T-helper 1 cell (primary cell): Measurements from ENCODE around the gene THBS2.
"Not testable (repeated sequence)": the region's sequence is repeated elsewhere in the genome, so short reads cannot be mapped to it uniquely, and the experiment has no call there.

ENCODE experiments used
- DNase-seq, 5 donors: peaks; one replicate each; pipeline ENCODE4 v3.0.0-alpha.2; 2012 to 2020

THBS2 gene

DNA sequence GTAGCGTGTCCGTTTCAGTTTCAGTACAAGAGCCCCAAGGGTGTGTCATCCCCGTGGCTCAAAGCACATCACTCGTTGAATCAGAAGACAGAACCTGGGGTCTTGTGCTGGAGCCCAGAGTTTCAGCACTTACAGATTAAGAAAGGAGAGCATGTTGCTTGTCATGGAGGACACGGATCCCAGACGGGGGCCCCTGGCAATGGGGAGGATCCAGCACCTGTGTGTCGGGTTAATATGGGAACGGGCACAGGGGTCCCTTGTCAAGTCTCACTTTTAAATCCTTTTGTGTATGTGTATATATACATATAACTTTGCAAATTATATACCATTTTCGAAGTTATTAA, 23.4 kb downstream of the THBS2 start:
- no peak for DNase-seq

DNA sequence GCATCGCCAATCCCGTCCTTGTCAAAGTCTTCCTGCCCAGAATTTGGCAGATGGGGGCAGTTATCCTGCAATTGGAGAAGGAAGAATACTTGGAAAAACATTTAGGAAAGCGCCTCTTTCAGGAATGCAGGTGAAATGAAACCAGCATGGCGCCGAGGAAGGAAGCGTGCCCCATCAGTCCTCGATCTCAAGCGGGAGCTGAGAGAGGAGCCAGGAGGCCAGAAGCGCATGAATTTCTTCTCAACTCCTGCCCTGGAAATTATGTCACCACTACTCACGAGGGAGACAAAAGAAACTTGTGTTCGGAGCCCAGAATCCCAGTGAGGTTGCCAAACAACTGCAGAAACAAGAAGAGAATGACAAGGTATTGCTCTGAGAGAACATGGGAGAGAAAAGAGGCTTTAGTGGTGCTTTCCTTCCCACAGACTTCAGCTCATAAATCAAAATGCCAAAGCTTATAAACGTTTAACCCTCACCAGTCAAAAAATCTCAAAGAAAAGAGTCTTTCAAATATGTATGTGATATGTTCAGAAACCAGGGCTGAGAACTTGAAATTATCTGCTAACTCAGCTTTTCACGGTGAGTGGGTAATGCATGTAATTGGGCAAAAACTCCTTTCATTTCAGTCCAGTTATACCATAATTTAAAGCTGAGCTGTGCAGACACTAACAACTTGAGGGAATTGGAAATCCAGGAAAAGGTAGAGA, 23.9 kb downstream of the THBS2 start:
- DNase-seq, result no peak

DNA sequence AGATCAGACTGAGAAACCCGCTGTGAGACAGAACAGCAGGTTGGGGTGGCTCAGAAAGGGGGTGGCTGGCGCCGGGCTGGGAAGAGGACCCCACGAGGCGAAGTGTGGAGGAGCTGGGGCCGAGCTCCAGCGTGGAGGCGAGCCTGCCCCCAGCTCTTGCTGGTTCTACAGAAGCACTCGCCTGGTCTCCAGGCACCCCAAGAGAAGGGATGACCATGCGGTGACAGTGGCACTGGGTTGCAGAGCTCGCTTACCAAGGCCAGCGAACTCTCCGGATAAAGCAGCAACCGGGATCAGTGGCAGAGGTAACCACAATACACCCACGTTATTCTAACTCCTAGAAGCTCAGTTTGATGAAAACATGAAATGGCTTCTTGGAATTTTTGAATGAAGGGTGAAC, 26.5 kb downstream of the THBS2 start:
- DNase-seq, result no peak

DNA sequence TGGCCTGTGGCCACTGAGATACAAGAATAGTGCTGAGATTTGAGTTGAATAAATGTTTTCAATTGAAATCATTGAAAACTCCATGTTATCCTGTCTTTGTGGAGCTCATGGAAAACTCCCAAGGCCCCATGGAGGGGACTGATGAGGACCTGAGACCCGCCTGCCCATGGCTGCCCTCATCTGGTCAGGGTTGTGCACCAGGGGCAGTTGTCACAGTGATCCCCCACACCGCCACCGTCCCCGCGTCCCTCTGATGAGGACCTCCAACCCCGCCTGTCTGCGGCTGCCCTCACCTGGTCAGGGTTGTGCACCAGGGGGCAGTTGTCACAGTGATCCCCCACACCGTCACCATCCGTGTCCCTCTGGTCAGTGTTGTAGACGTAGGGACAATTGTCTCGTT, 27.8 kb downstream of the THBS2 start:
- DNase-seq, result no peak

DNA sequence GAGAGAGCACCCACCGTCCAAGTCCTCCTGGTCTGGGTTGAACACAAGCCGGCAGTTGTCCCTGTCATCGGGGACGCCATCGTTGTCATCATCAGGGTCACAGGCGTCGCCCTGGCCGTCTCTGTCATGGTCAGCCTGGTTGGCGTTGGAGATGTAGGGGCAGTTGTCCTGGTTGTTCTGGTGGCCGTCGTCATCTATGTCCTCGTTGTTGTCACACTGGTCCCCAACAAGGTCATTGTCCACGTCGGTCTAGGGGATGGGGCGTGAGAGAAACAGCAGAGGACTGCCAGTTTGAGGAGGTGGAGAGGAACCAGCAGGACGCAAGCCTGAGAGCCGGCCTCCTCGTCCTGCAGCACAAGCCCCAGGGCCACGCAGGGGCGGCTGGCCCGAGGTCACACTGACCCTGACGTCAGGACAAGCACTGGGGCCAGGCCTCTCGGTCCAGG, 28.5 kb downstream of the THBS2 start:
- DNase-seq, result no peak

DNA sequence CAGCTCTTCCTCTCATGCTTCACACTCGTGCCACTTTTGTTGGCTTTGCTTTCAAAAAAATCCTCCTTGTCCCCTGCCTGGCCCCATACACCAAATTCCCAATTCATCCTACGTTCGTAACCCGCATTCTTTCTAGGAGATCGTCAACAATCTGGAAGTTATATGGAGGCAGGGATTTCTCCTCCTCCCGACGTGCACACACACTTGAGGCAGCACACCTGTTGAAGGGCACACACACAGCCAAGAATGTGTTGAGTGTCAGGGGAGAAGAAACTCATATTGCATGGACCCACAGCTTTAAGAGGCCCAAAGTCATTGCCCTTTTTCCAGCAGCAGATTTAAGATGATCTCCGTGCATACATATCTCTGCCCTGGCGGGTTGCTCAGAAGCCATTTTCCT, 28.9 kb downstream of the THBS2 start:
- no peak for DNase-seq

DNA sequence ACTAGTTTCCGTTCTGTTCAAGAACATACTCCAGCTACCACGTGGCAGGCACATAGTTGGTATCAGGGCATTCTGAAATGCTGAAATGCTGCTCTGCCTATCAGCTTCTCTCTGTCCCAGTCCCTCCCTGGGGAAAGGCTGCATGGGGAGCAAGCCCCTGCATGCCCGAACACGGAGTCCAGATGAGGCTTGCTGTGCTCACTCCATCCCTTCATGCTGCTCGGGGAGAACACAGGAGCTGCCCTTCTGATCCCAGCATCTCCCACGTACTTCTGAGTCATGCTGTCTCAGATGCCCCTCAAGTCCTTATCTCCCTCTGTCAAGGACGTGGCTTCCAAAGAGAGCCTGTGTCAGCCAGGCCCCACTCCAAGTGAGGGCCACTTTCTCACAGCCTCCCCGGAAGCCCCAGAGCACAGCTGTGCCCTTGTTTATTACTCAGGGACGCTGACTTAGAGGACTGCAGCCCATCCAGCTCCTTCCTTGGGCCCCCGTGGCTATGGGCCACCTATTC, 29.4 kb downstream of the THBS2 start:
- DNase-seq, result no peak

DNA sequence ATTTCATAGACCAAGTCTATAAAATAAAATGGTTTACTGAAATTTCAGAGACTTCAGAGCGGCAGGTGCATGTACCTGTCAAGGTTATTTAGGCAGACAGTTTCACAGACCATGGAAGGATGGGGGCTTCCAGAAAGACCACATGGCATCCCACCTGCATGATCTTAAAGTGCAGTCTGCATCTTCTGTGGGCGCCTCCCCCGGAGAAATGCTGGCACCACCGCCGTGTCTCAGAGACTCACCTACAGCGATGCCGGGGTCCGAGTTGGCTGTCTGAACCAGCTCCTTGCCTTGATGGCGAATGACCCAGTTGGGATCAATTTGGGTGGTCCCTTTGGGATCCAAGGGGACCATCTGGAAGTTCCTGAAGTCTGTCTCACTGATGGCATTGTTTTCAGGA, 30.6 kb downstream of the THBS2 start:
- DNase-seq, result no peak

DNA sequence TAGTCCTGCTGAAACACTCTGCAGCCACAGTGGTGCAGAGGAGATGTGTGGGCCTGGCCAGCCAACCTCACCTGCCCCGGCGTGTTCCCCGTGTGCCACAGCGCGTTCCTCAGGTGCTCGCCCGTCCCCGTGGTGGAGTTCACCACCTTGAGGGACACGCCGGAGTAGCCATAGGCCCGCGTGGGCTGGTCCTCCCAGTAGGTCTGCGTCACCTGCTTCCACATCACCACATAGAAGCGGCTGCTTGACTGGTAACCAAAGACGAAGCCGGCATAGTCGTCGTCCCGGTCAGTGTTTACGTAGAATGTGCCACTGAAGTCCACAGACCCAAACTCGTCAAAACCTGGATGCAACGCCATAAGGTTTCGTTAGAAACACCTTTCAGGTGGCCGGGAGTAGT, 31.5 kb downstream of the THBS2 start:
- no peak for DNase-seq

DNA sequence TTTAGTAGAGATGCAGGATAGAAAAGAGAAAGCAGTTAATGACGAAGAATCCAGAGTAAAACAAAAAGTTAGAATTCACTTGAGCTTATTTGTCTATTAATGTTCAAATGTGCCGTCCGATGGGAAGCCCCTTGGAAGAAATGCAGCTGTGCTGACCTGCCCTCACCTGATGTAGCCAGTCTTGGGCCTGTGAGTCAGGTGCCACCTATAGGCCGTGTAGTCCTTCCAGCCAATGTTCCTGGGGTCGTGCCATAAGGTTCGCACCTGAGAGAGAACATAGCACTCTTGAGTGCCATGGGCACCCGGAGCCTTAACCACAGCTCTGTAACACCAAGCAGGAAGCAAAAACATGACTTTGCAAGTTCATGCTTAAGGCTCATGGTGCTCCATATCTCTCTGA, 32.4 kb downstream of the THBS2 start:
- no peak for DNase-seq

DNA sequence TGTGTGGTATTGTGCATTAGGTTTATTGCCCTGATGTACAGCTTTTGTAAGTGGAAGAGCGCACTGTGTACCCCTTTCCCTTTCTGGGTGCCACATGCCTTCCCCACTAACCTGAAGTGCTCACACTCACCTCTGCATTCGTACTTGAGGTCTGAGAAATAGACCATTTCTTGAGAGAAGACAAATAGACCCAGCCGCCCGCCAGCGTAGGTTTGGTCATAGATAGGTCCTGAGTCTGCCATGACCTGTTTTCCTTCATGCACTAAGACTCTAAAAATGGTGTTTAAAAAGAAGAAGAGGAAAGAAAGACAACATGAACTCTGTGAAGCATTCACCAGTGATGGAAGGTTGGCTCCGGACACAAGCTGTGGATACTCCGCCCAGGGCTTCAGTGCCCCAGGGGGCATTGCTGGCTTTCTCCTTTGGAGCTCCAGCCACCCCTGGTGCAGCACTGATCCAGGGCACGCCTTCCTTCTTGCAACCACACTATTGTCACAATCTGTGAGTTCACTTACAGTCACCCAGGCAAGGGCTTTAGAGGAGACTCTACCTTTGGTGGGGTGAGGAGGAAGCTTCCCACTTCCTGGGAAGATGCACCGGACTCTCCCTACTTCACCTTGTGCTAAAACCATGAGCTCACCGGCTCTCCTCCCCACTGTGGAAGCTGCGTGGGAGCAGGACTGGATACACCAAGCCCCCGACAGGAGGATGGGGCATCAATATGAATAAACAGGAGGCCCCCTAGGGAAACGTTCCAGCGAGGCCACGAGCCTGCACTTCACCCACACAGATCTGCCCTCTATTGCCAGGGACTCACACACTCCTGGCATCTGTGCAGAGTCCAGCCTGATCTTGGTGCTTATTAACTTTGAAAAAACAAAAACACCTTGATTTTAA, 33.3 kb downstream of the THBS2 start:
- no peak for DNase-seq

DNA sequence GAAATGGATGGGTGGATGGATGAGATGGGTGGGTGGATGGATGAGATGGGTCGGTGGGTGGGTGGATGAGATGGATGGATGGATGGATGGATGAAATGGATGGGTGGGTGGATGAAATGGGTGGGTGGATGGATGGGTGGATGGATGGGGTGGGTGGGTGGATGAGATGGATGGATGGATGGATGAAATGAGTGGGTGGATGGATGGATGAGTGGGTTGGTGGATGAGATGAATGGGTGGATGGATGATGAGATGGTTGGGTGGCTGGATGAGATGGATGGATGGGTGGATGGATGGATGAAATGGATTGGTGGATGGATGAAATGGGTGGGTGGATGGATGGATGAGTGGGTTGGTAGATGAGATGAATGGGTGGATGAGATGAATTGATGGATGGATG, 35.7 kb downstream of the THBS2 start:
- no peak for DNase-seq

DNA sequence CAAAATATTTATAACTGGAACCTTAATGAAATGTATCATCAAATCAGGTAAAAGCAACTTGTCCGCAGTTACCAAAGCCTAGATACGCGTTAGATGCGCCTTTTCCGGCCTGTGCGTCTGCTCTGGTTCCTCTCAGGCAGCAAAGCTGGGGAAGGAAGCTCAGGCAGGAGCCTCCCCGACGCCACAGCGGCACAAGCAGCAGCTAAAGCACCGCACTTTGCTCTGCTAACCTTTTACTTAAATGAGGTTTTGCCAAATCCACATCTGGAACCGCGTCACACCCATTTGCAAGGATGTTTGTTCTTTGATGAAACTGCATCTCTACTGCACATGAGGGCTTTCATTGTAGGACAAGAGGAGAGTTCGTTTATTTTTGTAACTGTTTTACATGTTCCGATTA, 36.8 kb downstream of the THBS2 start:
- DNase-seq, result no peak

DNA sequence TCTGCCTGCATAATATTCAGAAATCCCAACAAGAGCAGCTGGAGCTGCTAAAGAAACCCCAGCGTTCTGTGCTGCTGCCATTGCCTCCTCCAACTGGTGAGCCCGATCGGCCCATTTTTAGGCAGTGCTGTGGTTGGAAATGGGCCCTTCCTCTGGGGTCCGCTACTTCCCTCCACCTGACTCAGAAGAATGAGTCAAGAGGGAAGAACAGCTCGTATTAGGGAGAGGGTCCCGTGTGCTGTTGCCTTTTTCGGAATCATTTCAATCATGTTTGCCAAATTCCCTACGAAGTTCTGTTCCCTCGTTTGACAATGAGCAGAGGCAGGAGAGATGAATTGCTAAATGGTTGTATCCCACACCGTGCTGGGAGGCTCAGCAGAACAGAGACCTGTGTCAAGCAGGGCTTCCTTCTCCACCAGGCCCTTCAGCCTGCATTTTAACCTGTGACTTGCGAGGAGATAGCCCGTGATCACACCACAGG, 38.4 kb downstream of the THBS2 start:
- no peak for DNase-seq

DNA sequence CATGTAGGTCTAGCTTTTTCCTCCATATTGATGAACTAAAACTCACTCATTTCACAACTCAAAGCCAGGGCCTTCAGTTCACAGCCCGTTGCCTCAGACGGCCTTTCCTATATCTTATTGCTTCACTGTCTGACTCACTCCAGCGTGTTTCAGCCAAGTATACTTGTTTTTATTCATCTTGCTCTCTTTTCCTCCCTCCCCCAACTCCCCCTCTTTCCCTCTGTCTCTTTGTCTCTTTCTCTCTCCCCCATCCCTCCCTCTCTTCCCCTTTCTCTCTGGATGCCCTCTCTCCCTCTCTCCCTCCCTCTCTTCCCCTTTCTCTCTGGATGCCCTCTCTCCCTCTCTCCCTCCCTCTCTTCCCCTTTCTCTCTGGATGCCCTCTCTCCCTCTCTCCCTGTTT, 38.9 kb downstream of the THBS2 start:
- DNase-seq, result not testable (repeated sequence)

DNA sequence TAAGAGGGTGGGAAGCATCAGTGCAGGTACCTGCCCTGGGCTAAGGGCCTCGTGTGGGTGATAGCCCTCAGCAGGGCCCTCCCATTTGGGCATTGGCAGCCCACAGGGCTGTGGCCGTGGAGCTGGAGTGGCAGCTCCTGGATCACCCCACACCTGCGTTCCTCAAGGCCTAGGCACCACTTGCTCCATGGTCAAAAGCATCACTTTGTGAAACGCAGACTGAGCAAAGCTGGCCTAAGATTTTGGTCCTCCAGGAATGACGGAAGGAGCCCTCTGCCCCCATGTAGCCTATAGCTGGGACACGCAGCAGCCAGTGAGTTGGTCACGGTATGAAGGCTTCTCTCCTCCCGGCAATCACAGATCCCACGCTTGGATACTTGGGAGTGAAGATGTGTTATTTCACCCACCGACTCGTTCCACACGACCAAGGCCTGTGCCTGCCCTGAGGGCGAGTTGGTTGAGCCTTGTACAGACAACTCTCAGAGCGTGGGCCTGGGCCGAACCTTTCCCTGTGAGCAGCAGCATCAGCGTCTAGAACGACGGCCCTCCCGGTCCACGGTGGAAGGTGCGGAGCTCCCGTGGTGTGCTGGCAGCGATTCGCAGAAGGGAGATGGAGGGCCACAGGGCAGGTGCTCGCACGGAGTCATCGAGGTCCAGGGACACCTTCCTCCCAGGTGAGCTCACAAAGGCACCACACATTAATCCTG, 39.7 kb downstream of the THBS2 start:
- DNase-seq, result no peak

DNA sequence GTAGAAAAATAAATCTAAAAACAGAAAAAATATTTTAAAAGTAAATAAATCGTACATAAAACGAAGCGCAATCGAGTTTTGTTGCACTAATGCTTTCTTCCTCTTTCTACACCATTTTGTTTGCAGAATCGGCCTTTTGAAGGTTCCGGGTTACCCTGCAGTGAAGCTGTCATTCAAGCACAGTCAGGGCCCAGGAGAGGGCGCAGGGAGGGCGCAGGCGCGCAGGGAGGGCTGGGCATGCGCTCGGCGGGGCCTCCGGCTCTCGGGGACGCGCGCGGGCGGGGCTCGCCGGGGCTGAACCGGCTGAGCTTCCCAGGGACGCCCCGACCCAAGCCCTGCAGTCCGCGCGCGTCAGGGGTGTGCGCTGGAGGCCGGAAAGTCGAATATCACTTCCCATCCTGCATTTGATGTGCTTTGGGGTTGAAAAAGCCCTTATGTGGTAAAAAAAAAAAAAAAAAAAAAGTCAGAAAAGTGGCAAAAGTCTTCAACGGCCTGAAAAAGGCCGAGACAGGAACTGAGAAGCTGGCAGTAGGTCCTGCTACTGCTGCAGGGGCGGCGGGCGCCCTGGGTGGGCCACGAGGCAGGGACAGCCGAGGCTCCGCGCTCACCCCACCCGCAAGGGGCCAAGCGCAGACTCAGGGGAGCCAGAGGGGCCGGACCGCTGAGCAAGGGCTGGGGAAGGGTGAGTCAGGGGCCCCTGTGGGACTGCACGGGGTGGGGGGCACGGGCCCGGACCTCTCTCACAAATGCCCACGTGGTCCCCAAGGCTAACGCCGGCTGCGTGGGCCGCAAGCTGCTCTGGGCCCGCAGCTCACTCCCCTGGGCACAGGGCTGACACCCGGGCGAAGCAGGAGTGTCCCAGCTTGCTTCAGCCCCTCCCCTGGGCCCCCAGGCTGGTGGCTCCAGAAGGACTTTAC, 40.5 kb downstream of the THBS2 start:
- DNase-seq, result peak; percentile 69 to 91 (median 80)

DNA sequence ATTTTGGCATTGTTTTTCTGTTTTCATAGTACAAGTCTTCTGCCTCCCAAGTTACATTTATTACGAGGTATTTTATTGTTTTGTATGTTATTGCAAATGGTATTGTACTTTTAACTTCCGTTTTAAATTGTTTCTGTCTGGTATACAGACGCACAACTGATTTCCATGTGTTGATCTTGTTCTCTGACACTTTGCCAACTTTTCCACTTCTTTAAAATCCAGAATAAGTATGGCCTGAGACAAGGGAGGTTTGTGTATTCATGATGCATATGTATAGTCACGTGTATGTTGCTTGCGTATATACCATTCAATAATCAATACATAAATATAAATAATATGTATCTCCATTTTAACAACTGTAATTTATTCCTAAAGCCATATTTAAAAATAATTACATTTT, 41.2 kb downstream of the THBS2 start:
- no peak for DNase-seq

DNA sequence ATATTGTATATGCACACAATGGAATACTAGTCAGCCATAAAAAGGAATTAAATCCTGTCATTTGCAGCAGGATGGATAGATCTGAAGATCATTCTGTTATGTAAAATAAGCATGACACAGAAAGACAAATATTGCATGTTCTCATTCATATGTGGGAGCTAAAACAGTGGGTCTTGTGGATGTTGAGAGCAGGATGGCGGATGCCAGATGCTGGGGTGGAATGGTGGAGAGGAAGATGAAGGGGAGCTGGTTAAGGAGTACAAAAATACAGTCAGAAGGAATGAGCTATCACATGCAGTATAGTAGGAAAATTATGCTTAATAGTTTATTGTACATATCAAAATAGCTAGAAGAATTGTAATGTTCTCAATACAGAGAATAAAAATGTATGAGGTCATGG, 41.8 kb downstream of the THBS2 start:
- DNase-seq, result no peak

DNA sequence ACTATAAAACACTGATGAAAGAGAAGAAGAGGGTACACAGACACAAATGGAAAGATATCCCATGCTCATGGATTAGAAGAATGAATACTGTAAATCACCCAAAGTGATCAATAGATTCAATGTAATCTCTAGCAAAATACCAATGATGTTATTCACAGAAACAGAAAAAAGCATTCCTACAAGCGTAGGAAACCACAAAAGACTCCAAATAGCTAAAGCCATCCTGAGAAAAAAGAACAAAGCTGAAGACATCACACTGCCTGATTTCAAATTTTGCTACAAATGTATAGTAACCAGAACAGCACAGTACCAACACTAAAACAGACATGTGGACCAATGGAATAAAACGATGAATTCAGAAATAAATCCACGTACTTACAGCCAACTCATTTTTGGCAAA, 43.0 kb downstream of the THBS2 start:
- no peak for DNase-seq

DNA sequence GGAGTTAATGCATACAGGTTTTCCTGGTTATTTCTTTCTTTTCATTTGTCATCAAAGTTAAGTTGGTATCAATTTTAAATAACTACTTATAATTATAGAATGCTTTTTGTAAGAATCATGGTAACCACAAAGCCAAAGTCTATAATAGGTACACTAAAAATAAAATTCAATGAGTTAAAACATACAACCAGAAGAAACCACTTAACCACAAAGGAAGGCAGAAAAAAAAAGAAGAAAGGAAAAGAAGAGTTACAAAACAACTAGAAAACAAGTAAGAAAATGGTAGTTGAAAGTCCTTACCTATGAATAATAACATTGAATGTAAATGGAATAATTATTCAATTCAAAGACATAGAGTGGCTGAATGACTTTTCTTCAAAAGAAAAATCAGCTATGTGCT, 45.6 kb downstream of the THBS2 start:
- no peak for DNase-seq

DNA sequence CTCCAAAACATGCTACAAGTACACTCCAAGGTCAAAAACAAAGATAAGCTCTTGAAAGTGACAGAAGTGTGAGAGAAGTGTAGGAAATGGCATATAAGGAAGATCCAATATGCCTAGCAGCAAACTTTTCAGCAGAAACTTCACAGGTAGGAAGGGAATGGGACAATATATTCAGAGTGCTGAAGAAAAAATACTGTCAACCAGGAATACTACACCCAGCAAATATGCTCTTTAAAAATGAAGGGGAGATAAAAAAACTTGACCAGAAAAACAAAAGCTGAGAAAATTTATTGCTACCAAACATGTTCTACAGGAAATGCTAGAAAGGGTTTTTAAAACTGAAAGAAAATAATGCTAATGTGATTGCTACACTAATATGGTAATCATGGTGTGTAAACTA, 46.2 kb downstream of the THBS2 start:
- DNase-seq, result no peak
